ENCODE measurements around the gene RAP1GAP. TPM values are rescaled to one million over a fixed set of nuclear protein-coding genes. Genes with fewer than 3 reads are reported as not detected.
A peak's percentile ranks its signal among the peaks of the same experiment; 100 is the strongest.

Gene RAP1GAP
- total RNA-seq, 4 donors from 2014 or later: 14.1 to 37.4 (median 28.8) TPM

GRCh38 chr1:21703318-21703963 lies 34.3 kb upstream of the RAP1GAP start:
- in situ Hi-C loops (cut with MboI; ENCODE audit: low pct_ligation_motif_present in 1 of 4, low pct_unique_long_range_greater_than_20kb in 1 of 4, low sequenced_read_pairs in 3 of 4): no loop called here
- Histone ChIP-seq H3K4me1 (no peaks in the 10 kb centered on the region), H3K27ac (no peak overlapping the region), H3K36me3 (peaks cover 0 to 66% (median 12%) of the 10 kb centered on the region in 4 donors), H3K4me3 (no peak overlapping the region), H3K27me3 (no peaks in the 10 kb centered on the region), H3K9me3 (no peaks in the 10 kb centered on the region)
- TF ChIP-seq POLR2A (IDR thresholded peaks at IDR 0.05): no peak
- peak in 4 of 5 experiments; percentile 30 to 37 (median 34) for TF ChIP-seq CTCF (IDR thresholded peaks at IDR 0.05)
- no peak for DNase-seq
- 62% methylated on average over 2 to 3 of the region's 3 CpGs for WGBS, 2 donors (ENCODE audit: low coverage in 1 of 2)
- intact Hi-C loops (cut with DNase I; ENCODE audit: low total_unique reads): no loop called here

DNA sequence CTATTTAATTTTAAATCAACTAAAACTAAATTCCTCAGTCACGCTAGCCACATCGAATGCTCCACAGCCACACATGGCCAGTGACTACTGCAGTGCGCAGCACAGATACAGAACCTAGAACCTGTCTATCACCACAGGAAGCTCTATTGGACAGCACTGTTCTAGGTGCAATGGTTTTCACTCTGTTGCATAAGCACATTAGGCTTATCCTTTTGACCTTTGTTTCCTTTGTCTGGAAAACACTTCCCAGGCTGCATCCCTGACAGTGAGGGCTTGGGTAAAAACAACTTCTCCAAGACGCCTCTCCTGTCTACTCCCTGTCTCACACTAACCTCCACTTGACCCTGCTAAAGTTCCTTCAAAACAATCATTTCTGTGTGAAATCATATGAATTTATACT lies 33.6 kb upstream of the RAP1GAP start:
- 94% methylated on average over 3 to 4 of the region's 4 CpGs for WGBS, 2 donors (ENCODE audit: low coverage in 1 of 2)
- Histone ChIP-seq H3K4me3 (no peak overlapping the region), H3K27ac (no peak overlapping the region), H3K9me3 (no peaks in the 10 kb centered on the region), H3K4me1 (no peaks in the 10 kb centered on the region), H3K27me3 (no peaks in the 10 kb centered on the region), H3K36me3 (peaks cover 0 to 59% (median 11%) of the 10 kb centered on the region in 4 donors)
- DNase-seq: no peak
- in situ Hi-C loops (cut with MboI; ENCODE audit: low pct_ligation_motif_present in 1 of 4, low pct_unique_long_range_greater_than_20kb in 1 of 4, low sequenced_read_pairs in 3 of 4) (no loop called here), intact Hi-C loops (cut with DNase I; ENCODE audit: low total_unique reads) (no loop called here)
- TF ChIP-seq POLR2AphosphoS5 (IDR thresholded peaks at IDR 0.05) (no peak), EP300 (IDR thresholded peaks at IDR 0.05; ENCODE audit: low read depth) (no peak), CTCF (IDR thresholded peaks at IDR 0.05) (no peak), POLR2A (IDR thresholded peaks at IDR 0.05) (no peak)

GRCh38 chr1:21701401-21701800 lies 32.2 kb upstream of the RAP1GAP start:
- no peak overlapping the region for H3K27ac ChIP-seq
- WGBS, 2 donors (ENCODE audit: low coverage in 1 of 2): 96 to 100% methylated on average over 4 to 6 of the region's 6 CpGs
- in situ Hi-C loops (cut with MboI; ENCODE audit: low pct_ligation_motif_present in 1 of 4, low pct_unique_long_range_greater_than_20kb in 1 of 4, low sequenced_read_pairs in 3 of 4): no loop called here
- no peaks in the 10 kb centered on the region for H3K4me1 ChIP-seq
- peaks cover 0 to 48% (median 10%) of the 10 kb centered on the region in 4 donors for H3K36me3 ChIP-seq
- no peaks in the 10 kb centered on the region for H3K9me3 ChIP-seq
- no peak overlapping the region for H3K4me3 ChIP-seq
- no peak for DNase-seq
- intact Hi-C loops (cut with DNase I; ENCODE audit: low total_unique reads): no loop called here
- TF ChIP-seq EP300 (IDR thresholded peaks at IDR 0.05; ENCODE audit: low read depth) (no peak), POLR2AphosphoS5 (IDR thresholded peaks at IDR 0.05) (no peak)
- no peaks in the 10 kb centered on the region for H3K27me3 ChIP-seq

DNA sequence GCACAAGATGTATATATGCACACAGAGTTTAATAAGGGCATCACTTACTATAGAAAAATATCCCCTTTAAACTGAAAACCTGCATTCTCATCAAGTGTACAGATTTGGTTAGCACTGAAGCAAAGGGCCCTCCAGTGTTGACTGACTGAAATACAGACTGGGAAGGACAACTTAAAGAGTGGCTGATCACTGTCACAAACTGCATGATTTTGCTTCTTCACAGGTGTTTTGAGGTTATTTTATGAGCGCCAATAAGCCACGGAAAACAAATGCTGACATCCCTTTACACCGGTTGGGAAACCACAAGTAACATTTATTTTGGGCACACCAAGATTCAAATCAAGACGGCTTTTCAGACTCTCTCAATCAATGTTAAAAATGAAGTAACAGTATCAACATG lies 30.9 kb upstream of the RAP1GAP start:
- no peak for DNase-seq
- Histone ChIP-seq H3K27me3 (no peaks in the 10 kb centered on the region), H3K4me1 (no peaks in the 10 kb centered on the region), H3K9me3 (no peaks in the 10 kb centered on the region), H3K36me3 (peaks cover 0 to 35% (median 6%) of the 10 kb centered on the region in 4 donors), H3K4me3 (no peak overlapping the region), H3K27ac (no peak overlapping the region)
- WGBS, 2 donors (ENCODE audit: low coverage in 1 of 2): 73 to 86% methylated on average over 4 of the region's 4 CpGs
- no peak for TF ChIP-seq EP300 (IDR thresholded peaks at IDR 0.05; ENCODE audit: low read depth)
- TF ChIP-seq CTCF (IDR thresholded peaks at IDR 0.05): no peak
- no peak for TF ChIP-seq POLR2A (IDR thresholded peaks at IDR 0.05)
- TF ChIP-seq POLR2AphosphoS5 (IDR thresholded peaks at IDR 0.05): no peak
- in situ Hi-C loops (cut with MboI; ENCODE audit: low pct_ligation_motif_present in 1 of 4, low pct_unique_long_range_greater_than_20kb in 1 of 4, low sequenced_read_pairs in 3 of 4): no loop called here
- intact Hi-C loops (cut with DNase I; ENCODE audit: low total_unique reads): no loop called here

- Histone ChIP-seq H3K4me3 (no peak overlapping the region), H3K27me3 (no peaks in the 10 kb centered on the region), H3K9me3 (no peaks in the 10 kb centered on the region), H3K36me3 (peaks cover 0 to 27% (median 5%) of the 10 kb centered on the region in 4 donors), H3K27ac (no peak overlapping the region), H3K4me1 (no peaks in the 10 kb centered on the region)
- intact Hi-C loops (cut with DNase I; ENCODE audit: low total_unique reads) (no loop called here), in situ Hi-C loops (cut with MboI; ENCODE audit: low pct_ligation_motif_present in 1 of 4, low pct_unique_long_range_greater_than_20kb in 1 of 4, low sequenced_read_pairs in 3 of 4) (loop anchor here in 1 of 4 donors (25.0 kb wide), 1 partner anchor 265 kb away; no protein-coding TSS in a partner anchor)
- no peak for TF ChIP-seq CTCF (IDR thresholded peaks at IDR 0.05)
- TF ChIP-seq EP300 (IDR thresholded peaks at IDR 0.05; ENCODE audit: low read depth): no peak
- no peak for TF ChIP-seq POLR2A (IDR thresholded peaks at IDR 0.05)
- no peak for TF ChIP-seq POLR2AphosphoS5 (IDR thresholded peaks at IDR 0.05)
- 93 to 94% methylated on average over 3 to 6 of the region's 6 CpGs for WGBS, 2 donors (ENCODE audit: low coverage in 1 of 2)
- DNase-seq: no peak
Observed at GRCh38 chr1:21696931-21697330, 27.8 kb upstream of the RAP1GAP start.

Data from transverse colon (tissue), 4 donors.